ENCODE results near the gene CACNA1F.

The CACNA1F gene

DNA sequence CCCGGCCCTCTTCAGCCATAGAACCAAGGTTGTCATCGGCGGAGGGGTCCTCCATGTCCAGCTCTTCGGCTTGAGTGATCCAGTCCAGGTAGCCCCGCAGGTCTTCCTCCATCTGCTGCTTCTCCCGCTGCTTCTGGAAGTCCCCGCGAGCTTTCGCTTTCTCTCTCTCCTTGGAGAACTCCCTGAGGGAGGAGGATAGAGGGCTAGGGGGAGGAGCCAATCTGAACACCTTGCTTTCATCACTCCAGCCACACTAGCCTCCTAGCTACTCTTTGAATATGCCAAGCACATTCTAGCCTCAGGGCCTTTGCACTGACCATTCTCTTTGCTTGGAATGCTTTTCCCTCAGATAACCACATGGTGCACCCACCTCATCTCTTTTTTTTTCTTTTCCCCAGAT lies 6.2 kb downstream of the CACNA1F start:
- no peak for DNase-seq

GRCh38 chrX:49225858-49226257 lies 7.3 kb downstream of the CACNA1F start:
- DNase-seq: no peak

GRCh38 chrX:49221868-49222267 lies 11.3 kb downstream of the CACNA1F start:
- no peak for DNase-seq

GRCh38 chrX:49220100-49220499 lies 13.0 kb downstream of the CACNA1F start:
- DNase-seq: no peak

DNA sequence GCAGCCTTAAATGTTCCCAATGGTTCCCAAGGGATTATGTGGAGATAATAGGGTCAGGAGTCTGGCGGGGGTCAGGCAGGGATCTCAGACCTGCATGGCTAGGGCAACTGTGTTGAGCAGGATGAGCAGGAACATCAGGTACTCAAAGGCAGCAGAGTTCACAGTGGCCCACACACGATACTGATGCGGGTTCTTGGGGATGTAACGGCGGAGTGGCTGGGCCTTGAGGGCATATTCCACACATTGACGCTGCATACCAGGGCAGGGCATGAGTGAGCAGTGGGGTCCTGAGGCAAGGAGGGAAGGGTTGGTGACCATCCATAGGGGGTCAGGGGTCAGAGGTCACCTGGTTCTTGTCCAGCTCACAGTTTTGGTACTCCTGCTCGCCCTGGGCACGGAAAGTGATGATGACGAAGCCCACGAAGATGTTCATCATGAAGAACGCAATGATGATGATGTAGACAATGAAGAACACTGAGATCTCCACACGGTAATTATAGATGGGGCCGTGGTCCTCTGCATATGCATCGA lies 18.1 kb downstream of the CACNA1F start:
- no peak for DNase-seq

DNA sequence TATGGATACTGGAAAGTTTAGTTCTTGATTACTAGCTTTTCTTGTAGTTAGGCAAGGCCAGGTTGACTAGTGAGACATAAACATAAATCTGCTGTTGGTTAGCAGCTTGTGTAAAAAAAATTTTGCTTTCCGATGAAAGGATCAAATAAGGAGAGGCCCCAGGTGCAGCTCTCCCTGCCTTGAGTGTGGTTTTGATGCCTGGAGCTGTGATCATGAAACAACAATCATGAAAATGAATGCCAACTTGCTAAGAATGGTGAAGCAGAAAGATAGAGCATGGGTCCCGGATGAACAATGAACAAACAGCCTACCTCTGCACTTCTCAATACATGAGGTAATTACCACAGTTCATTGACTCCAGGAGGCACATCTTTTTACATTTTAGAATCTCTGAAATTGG lies 18.7 kb downstream of the CACNA1F start:
- DNase-seq: no peak

DNA sequence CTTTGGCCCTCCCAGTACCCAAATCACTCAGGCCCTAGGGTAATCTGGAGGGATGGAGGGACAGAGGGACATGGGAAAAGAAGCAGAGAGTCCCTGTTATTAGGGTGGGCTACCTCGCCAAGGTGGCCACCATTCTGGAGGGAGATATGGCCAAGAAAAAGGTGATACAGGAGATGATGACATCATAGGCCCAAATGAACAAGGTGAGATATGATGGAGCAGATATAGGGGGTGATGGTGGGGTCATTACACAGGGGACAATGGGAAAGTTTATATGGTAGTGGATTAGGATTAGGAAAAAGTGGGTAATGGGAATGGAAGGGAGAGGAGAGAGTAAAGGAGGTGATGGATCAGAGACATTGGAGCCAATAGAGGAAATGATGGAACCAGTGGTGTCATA lies 20.3 kb downstream of the CACNA1F start:
- DNase-seq: no peak

DNA sequence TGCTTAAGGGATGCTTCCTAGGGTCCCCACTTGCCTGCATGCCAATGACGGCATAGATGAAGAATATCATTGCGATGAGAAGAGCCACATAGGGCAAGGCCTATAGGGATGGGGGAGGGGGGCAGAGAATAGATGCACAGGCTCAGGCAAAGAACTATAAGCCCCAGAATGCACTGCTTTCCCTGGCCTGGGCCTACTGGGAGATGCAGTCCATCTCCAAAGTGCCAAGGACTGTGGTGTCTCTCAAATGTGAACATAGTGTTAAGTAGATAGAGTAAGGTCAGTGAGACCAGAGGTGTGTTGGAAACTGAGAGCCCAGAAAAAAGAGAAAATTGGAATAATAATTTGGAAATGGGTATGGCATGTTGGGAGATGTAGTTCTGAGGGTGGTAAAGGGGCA lies 20.9 kb downstream of the CACNA1F start:
- no peak for DNase-seq

- no peak for DNase-seq
Observed at GRCh38 chrX:49211074-49211473, 22.1 kb downstream of the CACNA1F start.

DNA sequence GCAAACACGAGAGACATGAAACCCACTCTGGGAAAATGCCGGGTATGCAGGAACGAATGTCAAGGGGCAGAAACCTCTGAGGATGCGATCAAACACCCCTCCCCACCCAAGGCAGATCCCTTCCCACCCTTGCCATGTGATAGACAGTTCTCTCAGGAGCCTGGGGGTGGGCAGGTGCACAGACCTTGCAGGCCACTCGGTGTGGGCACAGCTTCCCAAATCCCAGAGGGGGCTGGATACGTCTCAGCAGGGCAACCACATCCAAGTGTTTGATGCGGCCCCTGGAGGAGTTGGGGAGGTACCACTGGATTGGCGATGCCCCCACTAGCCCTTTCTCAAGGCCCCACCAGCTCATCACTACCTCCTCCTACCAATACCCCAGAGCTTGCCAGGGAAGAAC lies 22.7 kb downstream of the CACNA1F start:
- no peak for DNase-seq

DNA sequence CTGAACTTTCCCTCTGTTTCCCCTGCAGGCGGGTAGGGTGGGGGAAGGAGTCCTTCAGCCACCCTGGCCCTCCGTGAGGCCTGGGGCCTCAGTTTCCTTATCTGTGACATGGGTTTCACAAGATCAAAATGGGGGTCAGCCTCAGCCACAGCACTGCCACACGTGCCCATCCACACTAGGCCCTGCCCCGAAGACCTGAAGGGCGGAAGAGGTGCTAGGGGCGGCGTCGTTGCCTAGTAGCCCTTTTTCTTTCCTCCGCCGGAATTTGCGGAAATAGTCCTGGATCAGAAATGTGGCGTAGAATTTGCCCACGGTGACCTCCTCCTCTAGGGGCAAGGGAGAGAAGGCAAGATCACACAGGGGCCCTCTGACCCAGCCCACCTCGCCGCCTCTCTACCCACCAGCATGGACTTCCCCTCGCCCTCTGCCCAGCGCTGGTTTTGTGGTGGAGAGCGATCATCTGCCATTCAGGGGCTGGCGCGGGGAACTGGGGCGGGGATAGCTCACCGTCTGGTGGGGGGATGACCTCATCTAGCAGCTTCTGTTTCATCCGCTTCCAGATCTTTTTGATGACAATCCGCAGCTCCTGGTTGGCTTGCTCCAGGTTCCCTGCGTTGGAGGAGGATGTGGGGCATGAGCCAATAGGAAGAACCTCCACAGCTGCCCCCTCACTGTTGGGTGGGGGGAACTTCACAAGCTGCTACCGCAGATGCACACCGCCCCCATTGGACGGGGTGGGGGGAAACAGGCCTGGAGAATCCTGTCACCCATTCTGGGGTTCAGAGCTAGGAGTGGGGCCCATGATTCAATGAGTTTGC lies 23.5 kb downstream of the CACNA1F start:
- DNase-seq: no peak

GRCh38 chrX:49208399-49208798 lies 24.7 kb downstream of the CACNA1F start:
- no peak for DNase-seq

DNA sequence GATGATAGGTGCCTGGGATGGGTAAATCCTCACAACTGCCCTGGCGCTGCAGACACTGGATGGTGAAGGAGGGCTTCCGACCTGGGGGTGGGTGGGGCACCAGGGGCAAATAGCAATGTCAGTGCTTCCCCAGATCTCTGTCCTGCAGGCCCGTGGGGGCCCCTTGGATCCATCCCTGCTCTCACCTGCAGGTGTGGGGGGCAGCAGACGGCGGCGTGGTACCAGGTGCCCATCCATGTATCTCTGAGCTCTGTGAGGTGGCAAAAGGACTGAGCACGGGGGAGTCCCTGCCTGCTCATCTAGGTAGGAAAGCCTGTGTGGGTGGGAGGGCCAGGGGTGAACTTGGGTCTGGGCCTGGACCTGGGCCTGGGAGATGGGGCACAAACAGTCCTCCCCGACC lies 26.6 kb downstream of the CACNA1F start:
- no peak for DNase-seq

- DNase-seq: no peak
Observed at GRCh38 chrX:49205443-49205842, 27.7 kb downstream of the CACNA1F start.

DNA sequence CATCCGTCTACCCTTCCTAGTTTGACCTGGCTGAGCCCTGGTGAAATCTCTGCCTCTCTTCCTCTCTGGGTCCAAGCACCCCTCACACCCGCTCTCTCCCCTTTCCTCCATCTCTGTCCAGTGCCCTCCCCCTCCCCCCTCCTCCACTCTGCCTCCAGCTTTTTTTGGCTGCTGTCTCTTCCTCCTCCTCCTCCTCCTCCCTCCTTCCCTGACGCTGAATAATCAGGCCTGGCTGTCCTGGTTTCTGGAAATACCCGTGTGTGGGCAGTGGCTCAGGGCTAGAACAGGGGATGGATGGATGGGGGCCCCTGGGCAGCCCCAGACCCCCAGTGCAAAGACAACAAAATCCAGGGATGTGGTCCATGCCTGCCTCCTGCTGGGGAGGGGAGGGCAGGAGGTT lies 28.4 kb downstream of the CACNA1F start:
- DNase-seq: no peak

- no peak for DNase-seq
Observed at GRCh38 chrX:49204017-49204416, 29.1 kb downstream of the CACNA1F start.

- no peak for DNase-seq
Observed at GRCh38 chrX:49203536-49203935, 29.6 kb downstream of the CACNA1F start.

DNA sequence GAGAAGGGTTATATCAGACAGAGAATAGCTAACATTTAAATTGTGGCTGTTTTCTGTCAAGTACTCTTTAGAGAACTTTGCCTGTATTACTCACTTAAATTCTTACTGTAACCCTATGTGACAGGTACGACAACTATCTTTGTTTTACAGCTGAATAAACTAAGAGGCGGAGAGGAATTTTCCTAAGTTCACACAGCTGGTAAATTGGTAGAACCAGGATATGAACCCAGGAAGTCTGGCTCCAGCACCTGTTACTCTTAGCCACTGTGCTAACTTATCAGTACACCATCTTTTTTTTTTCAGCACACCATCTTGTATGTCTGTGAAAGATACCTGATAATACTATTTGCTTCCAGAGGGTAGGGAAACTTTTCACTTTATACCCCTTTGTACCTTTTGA lies 31.1 kb downstream of the CACNA1F start:
- DNase-seq: no peak

- DNase-seq: peak; percentile 89
Observed at GRCh38 chrX:49199906-49200771, 33.0 kb downstream of the CACNA1F start, which contains the start of gene SYP. TSS of gene SYP (minus strand) at chrX:49200193. CDS start at chrX:49200186, 7 bp downstream.

DNA sequence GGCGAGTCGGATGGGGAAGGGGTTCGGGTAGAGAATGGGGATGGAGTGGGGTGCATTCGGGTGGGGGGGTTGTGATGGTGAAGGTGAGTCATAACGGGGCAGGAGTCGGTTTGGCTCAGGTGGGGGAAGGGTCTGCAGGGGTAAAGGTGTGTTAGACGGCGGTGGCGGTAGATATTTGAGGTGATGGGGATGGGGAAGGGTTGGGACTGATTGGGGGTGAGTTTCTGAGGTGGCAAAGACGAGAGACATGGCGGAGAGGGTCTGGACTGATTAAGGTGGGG lies 33.9 kb downstream of the CACNA1F start:
- no peak for DNase-seq

DNA sequence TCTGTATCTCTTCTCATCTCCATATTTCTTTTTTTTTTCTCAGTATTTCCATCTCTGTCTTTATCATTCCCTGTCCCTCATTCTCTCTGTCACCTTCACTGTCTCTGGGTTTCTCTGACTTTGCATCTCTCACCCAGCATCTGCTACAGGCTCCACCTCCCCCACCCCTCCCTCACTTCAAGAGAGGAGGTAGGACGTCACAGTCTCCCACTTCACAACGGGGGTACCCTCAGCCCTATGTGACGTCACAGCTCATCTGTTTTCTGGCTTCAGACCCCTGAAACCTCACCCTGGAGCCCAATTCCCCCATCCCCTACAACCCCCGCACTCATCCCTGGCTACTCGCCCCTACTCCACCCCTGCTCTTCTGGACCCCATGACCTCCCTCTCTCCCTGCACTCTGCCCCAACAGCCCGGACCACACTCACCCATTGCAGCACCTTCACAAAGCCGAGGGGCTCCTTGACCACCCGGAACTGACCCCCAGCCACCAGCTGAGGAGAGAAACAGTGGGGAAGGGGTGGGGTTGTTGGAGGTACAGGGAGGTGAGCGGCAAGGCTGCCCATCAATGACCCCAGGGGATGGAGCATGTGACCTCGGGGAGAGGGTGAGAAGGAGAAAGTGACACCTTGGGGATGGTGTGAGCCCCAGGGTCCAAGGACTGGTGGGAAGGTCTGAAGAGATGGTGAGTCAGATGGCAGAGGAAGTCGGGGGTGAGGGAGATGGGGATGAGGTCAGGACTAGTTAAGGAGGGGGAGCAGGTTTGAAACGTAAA lies 34.4 kb downstream of the CACNA1F start:
- DNase-seq: no peak

DNA sequence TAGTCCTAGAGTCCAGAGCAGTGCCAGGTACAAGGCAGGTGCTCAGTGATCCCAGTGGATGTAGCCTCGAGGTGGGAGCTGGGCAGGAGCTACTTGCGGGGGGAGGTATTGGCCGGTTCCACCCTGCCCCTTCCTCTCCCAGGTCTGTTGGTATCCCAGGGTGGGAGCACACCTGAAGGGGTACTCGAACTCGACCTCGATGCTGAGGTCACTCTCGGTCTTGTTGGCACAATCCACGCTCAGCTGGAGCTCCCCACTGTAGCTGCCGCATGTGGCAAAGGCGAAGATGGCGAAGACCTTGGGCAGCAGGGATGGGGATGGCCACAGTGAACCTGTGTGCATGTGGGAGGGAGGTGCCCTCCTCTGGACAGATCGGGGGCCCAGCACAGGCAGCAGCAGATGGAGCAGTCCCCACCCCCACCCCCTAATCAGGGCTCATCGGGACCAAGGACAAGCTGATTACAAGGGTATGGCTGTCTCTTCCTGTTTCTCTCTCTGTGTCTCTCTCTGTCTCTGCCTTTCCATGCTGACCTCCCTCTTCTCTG lies 35.5 kb downstream of the CACNA1F start:
- no peak for DNase-seq

- DNase-seq: no peak
Observed at GRCh38 chrX:49193542-49193964, 39.6 kb downstream of the CACNA1F start.
